RCC 7860 (cell line): Measurements from ENCODE around the gene CHST9.
"Not testable (repeated sequence)": the region's sequence is repeated elsewhere in the genome, so short reads cannot be mapped to it uniquely, and the experiment has no call there.

Experiments used
- DNase-seq: peaks from one replicate; pipeline ENCODE4 v3.0.0-alpha.2; 2015; ENCODE audit warnings: low spot score
- FAIRE-seq: peaks from 2 replicates; lab custom pipeline; 2012; peaks lifted over from hg19 to GRCh38; lab: Jason Lieb, UNC

Gene CHST9

GRCh38 chr18:26948703-26949102 is 236.4 kb downstream of the CHST9 start:
- DNase-seq = no peak
- FAIRE-seq = no peak

DNA sequence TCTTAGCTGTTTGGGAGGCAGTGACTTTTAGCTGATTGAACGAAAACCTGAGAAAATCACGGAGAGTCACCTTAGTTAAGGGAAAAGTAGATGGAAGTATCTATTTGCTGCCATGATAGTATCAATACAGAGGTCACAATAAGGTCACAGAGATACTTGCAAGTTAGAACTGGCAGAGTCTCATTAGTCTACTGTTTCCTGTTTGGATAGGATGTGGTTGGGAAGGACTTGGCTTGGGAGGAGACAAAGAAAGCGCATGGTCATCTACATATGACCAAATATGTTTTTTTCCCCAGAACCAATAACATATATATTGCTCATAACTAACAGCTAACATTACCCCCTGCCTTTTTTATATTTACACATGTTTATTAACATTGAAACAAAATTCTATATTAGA is 241.2 kb downstream of the CHST9 start:
- FAIRE-seq (no peak), DNase-seq (no peak)

- no peak for FAIRE-seq
- no peak for DNase-seq
These were observed 243.5 kb downstream of the CHST9 start for GRCh38 chr18:26941584-26941983.

DNA sequence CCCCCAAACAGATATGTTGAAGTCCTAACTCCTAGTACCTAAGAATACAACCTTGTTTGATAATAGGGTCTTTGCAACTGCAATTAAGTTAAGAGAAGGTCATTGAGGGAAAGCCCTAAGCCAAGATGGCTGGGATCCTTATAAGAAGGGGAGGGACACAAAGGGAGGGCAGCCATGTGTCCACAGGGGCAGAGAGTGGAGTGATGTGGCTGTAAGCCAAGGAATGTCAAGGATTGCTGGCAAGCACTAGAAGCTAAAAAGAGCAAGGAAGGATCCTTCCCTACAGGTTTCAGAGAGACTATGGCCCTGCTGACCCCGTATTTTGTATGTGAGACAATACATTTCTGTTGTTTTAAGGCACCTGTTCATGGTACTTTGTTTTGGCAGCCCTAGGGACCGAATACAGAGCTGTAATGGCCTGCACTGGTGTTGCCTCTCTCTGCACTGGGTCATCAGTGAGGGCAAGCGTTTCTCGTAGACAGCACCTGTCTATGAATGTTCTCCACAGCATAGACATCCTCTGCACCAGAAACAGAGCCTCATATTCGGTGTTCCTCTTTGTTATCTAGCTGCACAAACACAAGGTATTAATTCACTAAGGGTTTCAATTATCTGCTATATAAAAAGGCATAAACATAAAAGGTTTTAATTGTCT is 244.2 kb downstream of the CHST9 start:
- DNase-seq (no peak), FAIRE-seq (no peak)

DNA sequence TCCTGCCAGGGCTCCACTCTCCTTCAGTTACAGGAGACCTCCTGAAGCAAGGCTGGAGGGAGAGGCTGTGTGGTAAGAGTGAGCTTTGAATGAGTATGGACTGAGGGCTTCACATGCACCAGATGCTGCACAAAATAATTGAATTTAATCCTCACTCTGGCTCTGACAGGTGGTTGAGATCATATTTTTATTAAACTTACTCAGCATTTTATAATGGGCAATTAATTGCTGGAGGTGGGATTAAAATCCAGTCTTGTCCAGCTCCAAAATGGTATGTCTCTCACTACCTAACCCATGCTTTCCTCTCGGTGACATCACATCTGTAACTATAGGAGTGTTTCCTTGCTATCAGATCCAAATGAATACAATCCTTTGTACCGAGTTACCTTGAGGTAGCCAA is 253.4 kb downstream of the CHST9 start:
- FAIRE-seq (no peak), DNase-seq (no peak)

- FAIRE-seq = no peak
- no peak for DNase-seq
These were observed 254.5 kb downstream of the CHST9 start for GRCh38 chr18:26930630-26931029.

- FAIRE-seq (no peak), DNase-seq (no peak)
These were observed 256.3 kb downstream of the CHST9 start for GRCh38 chr18:26928670-26929313.

DNA sequence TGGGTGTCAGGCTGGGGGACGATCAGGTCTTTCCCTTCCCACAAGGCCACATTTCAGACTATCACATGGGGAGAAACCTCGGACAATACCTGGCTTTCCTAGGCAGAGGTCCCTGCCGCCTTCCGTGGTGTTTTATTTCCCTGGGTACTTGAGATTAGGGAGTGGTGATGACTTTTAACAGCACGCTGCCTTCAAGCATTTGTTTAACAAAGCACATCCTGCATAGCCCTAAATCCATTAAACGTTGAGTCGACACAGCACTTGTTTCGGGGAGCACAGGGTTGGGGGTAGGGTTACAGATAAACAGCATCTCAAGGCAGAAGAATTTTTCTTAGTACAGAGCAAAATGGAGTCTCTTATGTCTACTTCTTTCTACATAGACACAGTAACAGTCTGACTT is 257.3 kb downstream of the CHST9 start:
- not testable (repeated sequence) for DNase-seq, FAIRE-seq

GRCh38 chr18:26926066-26926675 is 258.9 kb downstream of the CHST9 start:
- DNase-seq = no peak
- FAIRE-seq = no peak

DNA sequence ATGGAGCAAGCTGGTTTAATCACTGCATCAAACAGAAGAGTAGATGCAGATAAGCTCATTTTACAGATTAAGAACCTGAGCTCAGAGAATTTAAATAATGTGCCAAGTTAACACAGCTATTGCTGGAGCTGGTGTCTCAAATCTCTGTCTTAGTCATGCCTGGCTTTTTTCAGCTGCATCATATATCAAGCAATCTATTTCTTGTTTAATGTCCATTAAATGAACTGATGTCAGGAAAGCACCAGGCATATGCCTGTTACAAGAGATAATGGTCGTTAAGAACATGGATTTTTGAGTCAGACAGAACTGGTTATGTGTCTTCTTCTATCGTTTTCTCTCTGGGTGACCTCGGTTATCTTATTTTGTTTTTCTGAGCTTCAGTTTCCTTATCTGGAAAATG is 259.8 kb downstream of the CHST9 start:
- no peak for FAIRE-seq

GRCh38 chr18:26922313-26922712 is 262.8 kb downstream of the CHST9 start:
- FAIRE-seq = no peak
- no peak for DNase-seq

More for the DNA sequence above, 259.8 kb downstream of the CHST9 start:
- no peak for DNase-seq

DNA sequence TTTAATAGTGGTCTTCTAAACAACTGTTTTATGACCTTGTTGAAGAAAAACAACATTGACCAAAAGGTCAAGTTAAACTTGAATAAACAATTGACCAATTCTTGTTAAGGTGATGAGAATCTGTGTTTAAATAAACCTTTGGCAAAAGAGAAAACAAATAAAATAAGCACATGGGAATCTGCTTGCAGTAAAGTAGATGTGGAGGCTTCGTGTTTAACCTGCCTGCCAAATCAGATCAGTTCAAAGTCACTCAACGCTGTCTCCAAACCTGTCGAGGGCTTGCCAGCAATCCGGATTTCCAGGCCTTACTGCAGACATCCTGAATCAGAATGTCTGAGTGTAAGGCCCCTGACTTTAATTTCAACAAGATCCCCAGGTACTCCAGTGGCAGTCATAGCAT is 264.5 kb downstream of the CHST9 start:
- FAIRE-seq (no peak), DNase-seq (no peak)

GRCh38 chr18:26919627-26920026 is 265.5 kb downstream of the CHST9 start:
- DNase-seq (no peak), FAIRE-seq (no peak)

DNA sequence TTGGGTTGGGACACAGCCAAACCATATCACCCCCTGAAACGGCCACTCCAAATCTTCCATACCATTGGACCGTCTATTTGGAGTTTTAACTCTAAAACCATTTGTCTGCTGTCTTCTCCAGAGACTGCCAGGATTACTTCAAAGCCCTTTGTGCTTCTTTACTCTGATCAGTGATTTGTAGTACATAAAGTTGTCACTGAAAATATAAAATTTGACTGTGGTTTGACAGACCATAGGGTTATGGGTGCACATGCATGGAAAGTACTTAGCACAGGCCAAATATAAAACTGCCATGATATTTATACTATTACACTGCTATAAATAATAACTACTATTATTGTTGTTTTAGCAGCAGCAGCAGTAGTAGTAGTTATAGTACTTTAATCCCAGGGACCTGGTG is 265.9 kb downstream of the CHST9 start:
- no peak for DNase-seq
- no peak for FAIRE-seq

GRCh38 chr18:26911840-26912239 is 273.3 kb downstream of the CHST9 start:
- FAIRE-seq (peak; percentile 18), DNase-seq (no peak)

GRCh38 chr18:26909599-26910290 is 275.4 kb downstream of the CHST9 start:
- DNase-seq = no peak
- no peak for FAIRE-seq

GRCh38 chr18:26908906-26909305 is 276.2 kb downstream of the CHST9 start:
- FAIRE-seq = no peak
- DNase-seq = no peak

- DNase-seq (no peak), FAIRE-seq (no peak)
These were observed 282.8 kb downstream of the CHST9 start for GRCh38 chr18:26902291-26902690.

- no peak for FAIRE-seq
These were observed 284.1 kb downstream of the CHST9 start for GRCh38 chr18:26901020-26901419.

DNA sequence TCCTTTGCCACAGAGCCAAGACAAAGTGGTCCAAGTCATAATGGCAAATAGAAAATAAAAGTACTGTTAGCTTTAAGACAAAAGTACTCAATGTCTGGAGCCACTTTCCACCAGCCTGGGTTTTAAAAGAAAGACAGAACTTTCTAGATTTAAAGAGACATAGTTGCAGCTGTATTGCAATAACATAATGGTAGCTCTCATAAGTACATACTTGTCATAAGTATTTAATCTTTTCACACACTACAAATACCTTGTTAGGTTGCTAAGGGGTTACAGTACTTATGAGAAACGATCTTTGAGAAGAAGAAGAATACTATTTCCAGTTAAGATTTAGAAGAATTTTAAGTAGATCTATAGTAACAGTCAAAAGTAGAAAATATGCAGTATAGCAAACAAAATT is 290.7 kb downstream of the CHST9 start:
- DNase-seq (no peak), FAIRE-seq (no peak)

More at GRCh38 chr18:26901020-26901419, 284.1 kb downstream of the CHST9 start:
- DNase-seq = peak; percentile 27

GRCh38 chr18:26893996-26894395 is 291.1 kb downstream of the CHST9 start:
- FAIRE-seq = no peak
- no peak for DNase-seq

GRCh38 chr18:26888259-26888658 is 296.8 kb downstream of the CHST9 start:
- no peak for FAIRE-seq

More at GRCh38 chr18:26888259-26888658, 296.8 kb downstream of the CHST9 start:
- no peak for DNase-seq
